Measurements from ENCODE around the gene PRB2.
"Not testable (repeated sequence)": the region's sequence is repeated elsewhere in the genome, so short reads cannot be mapped to it uniquely, and the experiment has no call there.

DNA sequence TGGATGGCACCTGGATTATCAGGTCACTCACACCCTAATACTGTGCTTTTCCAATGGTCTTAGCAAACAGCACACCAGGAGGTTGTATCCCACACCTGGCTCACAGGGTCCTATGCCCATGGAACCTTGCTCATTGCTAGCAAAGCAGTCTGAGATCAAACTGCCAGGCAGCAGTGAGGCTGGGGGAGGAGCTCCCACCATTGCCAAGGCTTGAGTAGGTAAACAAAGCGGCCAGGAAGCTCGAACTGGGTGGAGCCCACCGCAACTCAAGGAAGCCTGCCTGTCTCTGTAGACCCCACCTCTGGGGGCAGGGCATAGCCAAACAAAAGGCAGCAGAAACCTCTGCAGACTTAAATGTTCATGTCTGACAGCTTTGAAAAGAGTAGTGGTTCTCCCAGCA is 17.9 kb downstream of the PRB2 start:
- TF ChIP-seq, protein P1, sequence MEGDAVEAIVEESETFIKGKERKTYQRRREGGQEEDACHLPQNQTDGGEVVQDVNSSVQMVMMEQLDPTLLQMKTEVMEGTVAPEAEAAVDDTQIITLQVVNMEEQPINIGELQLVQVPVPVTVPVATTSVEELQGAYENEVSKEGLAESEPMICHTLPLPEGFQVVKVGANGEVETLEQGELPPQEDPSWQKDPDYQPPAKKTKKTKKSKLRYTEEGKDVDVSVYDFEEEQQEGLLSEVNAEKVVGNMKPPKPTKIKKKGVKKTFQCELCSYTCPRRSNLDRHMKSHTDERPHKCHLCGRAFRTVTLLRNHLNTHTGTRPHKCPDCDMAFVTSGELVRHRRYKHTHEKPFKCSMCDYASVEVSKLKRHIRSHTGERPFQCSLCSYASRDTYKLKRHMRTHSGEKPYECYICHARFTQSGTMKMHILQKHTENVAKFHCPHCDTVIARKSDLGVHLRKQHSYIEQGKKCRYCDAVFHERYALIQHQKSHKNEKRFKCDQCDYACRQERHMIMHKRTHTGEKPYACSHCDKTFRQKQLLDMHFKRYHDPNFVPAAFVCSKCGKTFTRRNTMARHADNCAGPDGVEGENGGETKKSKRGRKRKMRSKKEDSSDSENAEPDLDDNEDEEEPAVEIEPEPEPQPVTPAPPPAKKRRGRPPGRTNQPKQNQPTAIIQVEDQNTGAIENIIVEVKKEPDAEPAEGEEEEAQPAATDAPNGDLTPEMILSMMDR (IDR thresholded peaks at IDR 0.05; ENCODE audit: low read depth, low read length) = not testable (repeated sequence)
- not testable (repeated sequence) for TF ChIP-seq EZH2phosphoT487 (IDR thresholded peaks at IDR 0.05; ENCODE audit: low read depth)
